ENCODE results near the gene GSE1. TPM values are rescaled to one million over a fixed set of nuclear protein-coding genes. Genes with fewer than 3 reads are reported as not detected.
A peak's percentile ranks its signal among the peaks of the same experiment; 100 is the strongest.

The GSE1 gene
- total and polyA plus RNA-seq, 2 of the 13 experiments (the other 11 are each of a cell fraction or from before 2014, with no cell fraction given): 16.1 to 31.2 TPM

GRCh38 chr16:85615014-85615851, 2.1 kb downstream of the GSE1 start (continued):
- TF ChIP-seq ARID4A (CRISPR knock-in tag; IDR thresholded peaks at IDR 0.05; ENCODE audit: borderline replicate concordance): peak; percentile 80; the same call in 1 of the 2 replicates
- peak; percentile 45; the same call in 1 of the 2 replicates for TF ChIP-seq ISL2 (CRISPR knock-in tag; IDR thresholded peaks at IDR 0.05)
- no peak for TF ChIP-seq ZNF501 (CRISPR knock-in tag; IDR thresholded peaks at IDR 0.05)
- TF ChIP-seq HNF4G (IDR thresholded peaks at IDR 0.05; ENCODE audit: borderline replicate concordance, low read depth, low read length): 0 out of 2 replicates have a peak, but pooled peaks have one; percentile 27
- TF ChIP-seq HNF4G (CRISPR knock-in tag; IDR thresholded peaks at IDR 0.05; ENCODE audit: borderline replicate concordance, low read depth): no peak
- no peak for TF ChIP-seq ZFP90 (CRISPR knock-in tag; IDR thresholded peaks at IDR 0.05; ENCODE audit: borderline replicate concordance)
- no peak for TF ChIP-seq CHD4 (IDR thresholded peaks at IDR 0.05; ENCODE audit: borderline replicate concordance, low read length)
- TF ChIP-seq CHCHD3 (CRISPR knock-in tag; IDR thresholded peaks at IDR 0.05): peak; percentile 83; the same call in 1 of the 2 replicates
- TF ChIP-seq ZFAT (CRISPR knock-in tag; conservative IDR thresholded peaks at IDR 0.05): no peak
- peak; percentile 28 for TF ChIP-seq TBX2 (CRISPR knock-in tag; IDR thresholded peaks at IDR 0.05; ENCODE audit: borderline replicate concordance)
- TF ChIP-seq AGO1 (IDR thresholded peaks at IDR 0.05; ENCODE audit: low read depth, low read length, poor library complexity, severe bottlenecking): peak; percentile 40
- TF ChIP-seq HIVEP1 (CRISPR knock-in tag; IDR thresholded peaks at IDR 0.05): peak; percentile 79; the same call in 1 of the 2 replicates
- TF ChIP-seq SOX13 (IDR thresholded peaks at IDR 0.05): 0 out of 2 replicates have a peak, but pooled peaks have one; percentile 35
- TF ChIP-seq SOX13 (CRISPR knock-in tag; conservative IDR thresholded peaks at IDR 0.05 in 1 of 2, IDR thresholded peaks at IDR 0.05 in 1 of 2): no peak
- peak; percentile 73 for TF ChIP-seq PITX1 (CRISPR knock-in tag; IDR thresholded peaks at IDR 0.05)
- TF ChIP-seq RBFOX2 (IDR thresholded peaks at IDR 0.05; ENCODE audit: low read depth, low read length): peak; percentile 78
- no peak for TF ChIP-seq ZNF792 (CRISPR knock-in tag; IDR thresholded peaks at IDR 0.05)
- TF ChIP-seq BHLHE40 (IDR thresholded peaks at IDR 0.05; ENCODE audit: low read length): no peak
- TF ChIP-seq ARHGAP35 (CRISPR knock-in tag; IDR thresholded peaks at IDR 0.05; ENCODE audit: borderline replicate concordance): peak; percentile 3; the same call in 1 of the 2 replicates
- TF ChIP-seq TFE3 (CRISPR knock-in tag; IDR thresholded peaks at IDR 0.05): 0 out of 2 replicates have a peak, but pooled peaks have one; percentile 35
- TF ChIP-seq ZNF781 (CRISPR knock-in tag; IDR thresholded peaks at IDR 0.05; ENCODE audit: borderline replicate concordance, not compliant biosample characterization): peak; percentile 44
- TF ChIP-seq SUZ12 (IDR thresholded peaks at IDR 0.05; ENCODE audit: low read depth, low read length): no peak
